ENCODE results near the gene SP140.

DNA sequence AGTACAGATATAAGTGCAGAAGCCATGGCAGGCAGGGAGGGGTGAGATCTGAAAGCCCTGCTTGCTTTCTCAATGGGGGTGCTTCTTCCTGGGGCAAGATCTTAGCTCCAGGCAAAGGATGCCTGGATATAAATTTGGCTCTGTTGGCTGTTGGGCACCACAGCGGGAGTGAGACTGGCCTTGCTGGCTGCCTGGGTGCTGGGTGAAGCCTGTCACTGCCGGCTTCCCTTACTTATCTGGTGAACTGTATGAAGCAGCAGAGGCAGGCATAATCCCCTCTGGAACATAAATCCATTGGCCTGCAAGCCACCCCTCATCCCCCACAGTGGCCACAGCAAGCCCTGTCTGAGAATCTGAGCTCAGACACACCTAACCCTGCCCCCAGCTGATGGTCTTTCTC, 74.1 kb downstream of the SP140 start:
- TF ChIP-seq RFX5 (IDR thresholded peaks at IDR 0.05; ENCODE audit: low read depth, low read length) (no peak), ATF1 (CRISPR knock-in tag; IDR thresholded peaks at IDR 0.05) (no peak), ATF1 (tag; IDR thresholded peaks at IDR 0.05) (no peak), NFIC (IDR thresholded peaks at IDR 0.05) (no peak)
- TF ChIP-seq, protein P1, sequence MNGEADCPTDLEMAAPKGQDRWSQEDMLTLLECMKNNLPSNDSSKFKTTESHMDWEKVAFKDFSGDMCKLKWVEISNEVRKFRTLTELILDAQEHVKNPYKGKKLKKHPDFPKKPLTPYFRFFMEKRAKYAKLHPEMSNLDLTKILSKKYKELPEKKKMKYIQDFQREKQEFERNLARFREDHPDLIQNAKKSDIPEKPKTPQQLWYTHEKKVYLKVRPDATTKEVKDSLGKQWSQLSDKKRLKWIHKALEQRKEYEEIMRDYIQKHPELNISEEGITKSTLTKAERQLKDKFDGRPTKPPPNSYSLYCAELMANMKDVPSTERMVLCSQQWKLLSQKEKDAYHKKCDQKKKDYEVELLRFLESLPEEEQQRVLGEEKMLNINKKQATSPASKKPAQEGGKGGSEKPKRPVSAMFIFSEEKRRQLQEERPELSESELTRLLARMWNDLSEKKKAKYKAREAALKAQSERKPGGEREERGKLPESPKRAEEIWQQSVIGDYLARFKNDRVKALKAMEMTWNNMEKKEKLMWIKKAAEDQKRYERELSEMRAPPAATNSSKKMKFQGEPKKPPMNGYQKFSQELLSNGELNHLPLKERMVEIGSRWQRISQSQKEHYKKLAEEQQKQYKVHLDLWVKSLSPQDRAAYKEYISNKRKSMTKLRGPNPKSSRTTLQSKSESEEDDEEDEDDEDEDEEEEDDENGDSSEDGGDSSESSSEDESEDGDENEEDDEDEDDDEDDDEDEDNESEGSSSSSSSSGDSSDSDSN (IDR thresholded peaks at IDR 0.05; ENCODE audit: borderline replicate concordance in 1 of 2, low read depth in 2 of 2, low read length in 2 of 2) = no peak
- TF ChIP-seq, protein P2, sequence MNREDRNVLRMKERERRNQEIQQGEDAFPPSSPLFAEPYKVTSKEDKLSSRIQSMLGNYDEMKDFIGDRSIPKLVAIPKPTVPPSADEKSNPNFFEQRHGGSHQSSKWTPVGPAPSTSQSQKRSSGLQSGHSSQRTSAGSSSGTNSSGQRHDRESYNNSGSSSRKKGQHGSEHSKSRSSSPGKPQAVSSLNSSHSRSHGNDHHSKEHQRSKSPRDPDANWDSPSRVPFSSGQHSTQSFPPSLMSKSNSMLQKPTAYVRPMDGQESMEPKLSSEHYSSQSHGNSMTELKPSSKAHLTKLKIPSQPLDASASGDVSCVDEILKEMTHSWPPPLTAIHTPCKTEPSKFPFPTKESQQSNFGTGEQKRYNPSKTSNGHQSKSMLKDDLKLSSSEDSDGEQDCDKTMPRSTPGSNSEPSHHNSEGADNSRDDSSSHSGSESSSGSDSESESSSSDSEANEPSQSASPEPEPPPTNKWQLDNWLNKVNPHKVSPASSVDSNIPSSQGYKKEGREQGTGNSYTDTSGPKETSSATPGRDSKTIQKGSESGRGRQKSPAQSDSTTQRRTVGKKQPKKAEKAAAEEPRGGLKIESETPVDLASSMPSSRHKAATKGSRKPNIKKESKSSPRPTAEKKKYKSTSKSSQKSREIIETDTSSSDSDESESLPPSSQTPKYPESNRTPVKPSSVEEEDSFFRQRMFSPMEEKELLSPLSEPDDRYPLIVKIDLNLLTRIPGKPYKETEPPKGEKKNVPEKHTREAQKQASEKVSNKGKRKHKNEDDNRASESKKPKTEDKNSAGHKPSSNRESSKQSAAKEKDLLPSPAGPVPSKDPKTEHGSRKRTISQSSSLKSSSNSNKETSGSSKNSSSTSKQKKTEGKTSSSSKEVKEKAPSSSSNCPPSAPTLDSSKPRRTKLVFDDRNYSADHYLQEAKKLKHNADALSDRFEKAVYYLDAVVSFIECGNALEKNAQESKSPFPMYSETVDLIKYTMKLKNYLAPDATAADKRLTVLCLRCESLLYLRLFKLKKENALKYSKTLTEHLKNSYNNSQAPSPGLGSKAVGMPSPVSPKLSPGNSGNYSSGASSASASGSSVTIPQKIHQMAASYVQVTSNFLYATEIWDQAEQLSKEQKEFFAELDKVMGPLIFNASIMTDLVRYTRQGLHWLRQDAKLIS (CRISPR knock-in tag; IDR thresholded peaks at IDR 0.05) = no peak
- TF ChIP-seq, protein P3, sequence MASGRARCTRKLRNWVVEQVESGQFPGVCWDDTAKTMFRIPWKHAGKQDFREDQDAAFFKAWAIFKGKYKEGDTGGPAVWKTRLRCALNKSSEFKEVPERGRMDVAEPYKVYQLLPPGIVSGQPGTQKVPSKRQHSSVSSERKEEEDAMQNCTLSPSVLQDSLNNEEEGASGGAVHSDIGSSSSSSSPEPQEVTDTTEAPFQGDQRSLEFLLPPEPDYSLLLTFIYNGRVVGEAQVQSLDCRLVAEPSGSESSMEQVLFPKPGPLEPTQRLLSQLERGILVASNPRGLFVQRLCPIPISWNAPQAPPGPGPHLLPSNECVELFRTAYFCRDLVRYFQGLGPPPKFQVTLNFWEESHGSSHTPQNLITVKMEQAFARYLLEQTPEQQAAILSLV (tag; IDR thresholded peaks at IDR 0.05) = no peak
